Activated B cell treated with CpG ODN at 0.5 μM for 24 hours (primary cell): ENCODE data around the gene AIP. TPM values are rescaled to one million over a fixed set of nuclear protein-coding genes. Genes with fewer than 3 reads are reported as not detected.

Source experiments
- ATAC-seq: fragments of 200-7000 bp; cut with Tn5 transposase; one replicate; pipeline ENCODE4 v1.10.0; 2021; ENCODE audit warnings: low read depth, mild to moderate bottlenecking, moderate library complexity
- CTCF ChIA-PET: fragments of 350-600 bp; sonication (Branson Sonifier 250); formaldehyde crosslinking; loops from one replicate; lab custom pipeline; 2021; ENCODE audit warnings: antibody characterized with exemption; lab: Charles Lee
- POLR2A ChIA-PET: fragments of 350-600 bp; sonication (Branson Sonifier 250); formaldehyde crosslinking; loops from one replicate; lab custom pipeline; 2021; ENCODE audit warnings: antibody characterized with exemption; lab: Charles Lee
- DNase-seq: peaks from one replicate; pipeline ENCODE4 v3.0.0; 2022
- H3K27ac Mint-ChIP-seq: one replicate; pipeline ENCODE4 v1.8.0; 2020; ENCODE audit warnings: mixed read lengths
- H3K27me3 Mint-ChIP-seq: one replicate; pipeline ENCODE4 v1.8.0; 2021; ENCODE audit warnings: mixed read lengths
- H3K36me3 Mint-ChIP-seq: one replicate; pipeline ENCODE4 v1.8.0; 2021; ENCODE audit warnings: low read depth, mixed read lengths
- H3K4me1 Mint-ChIP-seq: one replicate; pipeline ENCODE4 v1.8.0; 2021; ENCODE audit warnings: mixed read lengths
- H3K4me3 Mint-ChIP-seq: one replicate; pipeline ENCODE4 v1.8.0; 2020; ENCODE audit warnings: mild to moderate bottlenecking, mixed read lengths
- H3K9me3 Mint-ChIP-seq: one replicate; pipeline ENCODE4 v1.8.0; 2020; ENCODE audit warnings: mixed read lengths
- CTCF ChIP-seq: fragments of 200-600 bp; IDR thresholded peaks from one replicate; pipeline ENCODE4 v1.8.0; 2022; ENCODE audit warnings: antibody characterized with exemption, mild to moderate bottlenecking
- intact Hi-C: fragments of 100-400 bp; cut with micrococcal nuclease; formaldehyde crosslinking; loops from one replicate; pipeline ENCODE4 v1.15.1; 2024
- total RNA-seq: library from RNA; stranded (reverse); gene quantifications from 2 replicates; pipeline ENCODE4 v1.2.3, GENCODE V29; 2022

AIP gene
- total RNA-seq, 1 donor from 2014 or later, result 108 TPM

DNA sequence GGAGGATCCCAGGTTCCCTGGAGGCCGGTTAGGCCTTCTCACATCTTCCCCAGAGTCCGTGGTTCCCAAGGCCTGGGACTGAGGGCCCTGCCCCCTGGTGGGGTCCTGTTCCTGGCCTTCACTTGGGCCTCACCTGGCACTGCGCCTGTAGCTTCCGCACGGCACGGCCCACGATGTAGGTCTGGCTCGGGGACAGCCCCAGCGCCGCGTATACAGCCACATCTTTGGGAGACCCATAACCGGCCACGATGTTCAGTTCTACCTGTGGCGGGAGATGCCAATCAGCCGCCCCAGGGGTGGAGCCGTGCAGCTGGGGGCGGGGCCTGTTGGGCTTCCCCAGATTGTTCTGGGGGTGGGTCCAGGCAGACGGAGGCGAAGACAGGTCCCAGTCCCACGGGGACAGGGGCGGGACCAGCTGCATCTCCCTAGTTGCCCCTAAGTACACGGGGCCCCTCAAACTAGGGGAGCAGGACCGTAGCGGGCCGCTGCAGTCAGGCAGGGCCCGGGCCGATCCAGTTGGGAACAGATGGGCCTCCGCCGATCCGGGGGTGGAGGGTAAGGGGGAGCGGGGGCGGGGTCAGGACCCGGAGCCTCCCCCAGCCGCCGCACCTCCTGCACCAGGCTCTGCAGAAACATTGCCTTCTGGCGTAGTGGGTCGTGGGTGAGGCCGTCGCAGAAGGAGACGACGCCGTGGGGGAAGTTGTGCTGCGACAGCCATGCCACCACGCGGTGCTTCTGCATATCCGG is 10.1 kb downstream of the AIP start:
- Mint-ChIP-seq H3K36me3 (peaks cover 82% of the 10 kb centered on the region), H3K27ac (no peak overlapping the region), H3K4me1 (peaks cover 4% of the 10 kb centered on the region), H3K27me3 (no peaks in the 10 kb centered on the region), H3K9me3 (no peaks in the 10 kb centered on the region), H3K4me3 (no peak overlapping the region)
- ChIA-PET POLR2A (interaction anchor here (0.6 to 1.8 kb wide), 6 partner anchors 12 to 130 kb away, joined by 3 to 8 read pairs (median 3); partner anchors contain the start of gene PITPNM1), CTCF (no interaction called here)
- DNase-seq (no peak), ATAC-seq (peak; percentile 36)
- no peak for TF ChIP-seq CTCF
- intact Hi-C loops, result no loop called here

DNA sequence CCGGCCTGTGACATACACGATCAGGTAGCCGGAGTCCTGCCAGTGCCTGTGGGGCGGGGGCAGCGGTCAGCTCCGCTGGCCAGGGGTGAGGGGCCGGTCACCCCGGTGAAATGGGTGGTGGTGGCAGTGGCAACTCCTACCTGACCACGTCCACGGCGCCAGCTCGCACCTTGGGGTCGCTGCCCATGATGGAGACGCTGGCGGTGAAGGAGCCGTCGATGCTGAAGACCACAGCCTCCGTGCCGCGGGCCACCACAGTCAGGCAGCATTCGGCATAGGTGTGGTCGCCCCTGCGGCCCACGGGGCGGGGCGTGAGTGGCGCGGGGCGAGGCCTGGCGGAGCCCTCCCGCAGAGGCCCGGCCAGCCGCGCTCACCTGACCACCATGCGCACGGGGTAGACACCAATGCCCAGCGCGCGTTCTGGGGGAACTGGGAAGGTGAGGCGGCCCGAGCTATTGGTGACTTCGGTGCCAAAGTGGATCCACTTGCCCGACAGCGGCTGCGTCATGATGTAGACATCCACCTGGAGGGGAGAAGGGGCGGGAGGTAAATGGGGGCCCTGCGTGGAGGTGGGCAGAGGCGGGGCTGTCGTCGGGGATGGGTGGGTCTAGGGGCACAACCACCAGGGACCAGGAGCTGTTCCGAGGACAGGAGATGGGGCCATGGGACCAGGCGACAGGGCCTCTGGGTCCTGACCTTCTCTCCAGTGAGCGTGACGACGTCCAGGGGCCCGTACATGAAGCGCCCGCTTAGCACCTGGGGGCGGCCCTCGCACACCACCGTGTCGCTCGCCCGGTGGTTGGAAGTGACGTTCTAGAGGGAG is 10.9 kb downstream of the AIP start:
- no peak overlapping the region for H3K4me3 Mint-ChIP-seq

GRCh38 chr11:67494371-67495233 is 11.8 kb downstream of the AIP start:
- ATAC-seq, result no peak
- H3K4me1 Mint-ChIP-seq, result no peaks in the 10 kb centered on the region
- H3K36me3 Mint-ChIP-seq, result peaks cover 80% of the 10 kb centered on the region
- no peak overlapping the region for H3K27ac Mint-ChIP-seq
- ChIA-PET POLR2A (interaction anchor here (0.6 to 1.5 kb wide), 2 partner anchors 12 to 51 kb away, joined by 5 to 9 read pairs; partner anchors contain the start of gene AIP), CTCF (no interaction called here)
- intact Hi-C loops, result no loop called here
- no peaks in the 10 kb centered on the region for H3K9me3 Mint-ChIP-seq
- TF ChIP-seq CTCF, result no peak
- no peak overlapping the region for H3K4me3 Mint-ChIP-seq
- DNase-seq, result no peak
- H3K27me3 Mint-ChIP-seq, result no peaks in the 10 kb centered on the region

More for the DNA sequence above, 10.9 kb downstream of the AIP start:
- no peak for TF ChIP-seq CTCF
- ChIA-PET POLR2A (interaction anchor here (0.6 to 1.5 kb wide), 5 partner anchors 11 to 131 kb away, joined by 3 to 9 read pairs (median 5); partner anchors contain the start of gene AIP), CTCF (no interaction called here)
- Mint-ChIP-seq H3K9me3 (no peaks in the 10 kb centered on the region), H3K27me3 (no peaks in the 10 kb centered on the region), H3K27ac (no peak overlapping the region), H3K4me1 (no peaks in the 10 kb centered on the region), H3K36me3 (peaks cover 82% of the 10 kb centered on the region)
- ATAC-seq, result no peak
- intact Hi-C loops, result no loop called here
- DNase-seq, result no peak

DNA sequence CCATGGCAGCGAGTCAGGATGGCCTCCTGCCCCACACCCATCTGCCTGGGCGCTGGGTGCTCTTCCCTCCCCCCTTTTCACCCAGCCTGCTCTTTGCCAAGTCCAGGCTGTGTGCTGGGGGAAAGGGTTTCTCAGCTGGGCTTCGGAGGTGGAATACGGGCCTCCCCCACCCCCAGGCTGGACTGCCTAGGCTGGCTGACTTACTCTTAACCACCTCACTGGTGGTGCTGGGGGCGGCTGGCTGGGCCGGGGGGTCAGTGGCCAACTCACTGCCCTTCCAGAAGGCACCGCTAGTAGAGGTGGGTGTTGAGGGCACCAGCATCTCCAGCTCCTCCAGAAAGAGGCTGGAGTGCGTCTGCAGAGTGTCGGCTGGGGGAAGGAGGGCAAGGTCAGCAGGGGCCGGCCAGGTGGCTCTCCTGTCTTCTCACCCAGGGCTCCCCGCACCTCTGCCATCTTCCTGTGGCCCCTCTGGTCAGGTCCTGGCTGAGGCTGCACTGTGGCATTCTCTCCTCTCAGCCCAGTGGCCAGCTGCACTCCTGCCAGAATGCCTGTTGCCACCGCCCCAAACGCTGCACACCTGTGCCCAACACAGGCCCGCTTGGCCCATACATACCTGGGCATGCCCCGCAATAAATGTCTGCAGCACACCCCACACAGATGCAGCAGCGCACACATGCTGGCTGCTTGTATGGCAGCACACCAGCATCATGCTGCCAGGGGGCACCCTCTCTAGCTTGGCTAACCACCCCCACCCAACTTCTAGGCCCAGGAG is 12.6 kb downstream of the AIP start:
- Mint-ChIP-seq H3K9me3 (no peaks in the 10 kb centered on the region), H3K27ac (no peak overlapping the region), H3K36me3 (peaks cover 75% of the 10 kb centered on the region), H3K4me3 (no peak overlapping the region), H3K27me3 (no peaks in the 10 kb centered on the region), H3K4me1 (no peaks in the 10 kb centered on the region)
- intact Hi-C loops, result no loop called here
- TF ChIP-seq CTCF, result no peak
- ChIA-PET CTCF (no interaction called here), POLR2A (interaction anchor here (1.5 kb wide), 1 partner anchor 13 kb away, joined by 5 read pairs; the partner anchor contains the start of gene AIP)
- ATAC-seq (no peak), DNase-seq (no peak)
